GM12865 (cell line): ENCODE results near the gene NUP153.

ENCODE experiments used
- DNase-seq: peaks from one replicate; pipeline ENCODE4 v3.0.0; 2010; ENCODE audit warnings: low read depth
- H3K4me3 ChIP-seq: 2 replicates; pipeline ENCODE4 v1.5.1; 2011; ENCODE audit warnings: mild to moderate bottlenecking, low read depth, low read length, control low read depth
- CTCF ChIP-seq: IDR thresholded peaks from 2 replicates; pipeline ENCODE4 v1.5.1; 2011; ENCODE audit warnings: low read length, control low read depth, low read depth, inconsistent platforms; ENCODE audit not compliant: insufficient read depth; ENCODE audit errors: missing control alignments

Gene NUP153

GRCh38 chr6:17624396-17624795 lies 82.3 kb downstream of the NUP153 start:
- no peak for TF ChIP-seq CTCF
- no peak overlapping the region for H3K4me3 ChIP-seq
- no peak for DNase-seq

GRCh38 chr6:17622144-17622543 lies 84.6 kb downstream of the NUP153 start:
- TF ChIP-seq CTCF: no peak
- no peak overlapping the region for H3K4me3 ChIP-seq
- DNase-seq: no peak

- peak; percentile 50 for DNase-seq
- H3K4me3 ChIP-seq: no peak overlapping the region
- TF ChIP-seq CTCF: no peak
Observed at GRCh38 chr6:17621003-17621402, 85.7 kb downstream of the NUP153 start.

- no peak overlapping the region for H3K4me3 ChIP-seq
- no peak for TF ChIP-seq CTCF
- DNase-seq: no peak
Observed at GRCh38 chr6:17615794-17616193, 90.9 kb downstream of the NUP153 start.

- TF ChIP-seq CTCF: no peak
- no peak overlapping the region for H3K4me3 ChIP-seq
- no peak for DNase-seq
Observed at GRCh38 chr6:17612048-17612447, 94.7 kb downstream of the NUP153 start.

GRCh38 chr6:17610835-17611234 lies 95.9 kb downstream of the NUP153 start:
- no peak for TF ChIP-seq CTCF
- DNase-seq: no peak
- H3K4me3 ChIP-seq: no peak overlapping the region

- DNase-seq: no peak
- no peak for TF ChIP-seq CTCF
- H3K4me3 ChIP-seq: no peak overlapping the region
Observed at GRCh38 chr6:17606606-17607005, 100.1 kb downstream of the NUP153 start.
